HEK293 (cell line): ENCODE measurements around the gene HLX.

ENCODE experiments used
- CTCF ChIA-PET: fragments of 350-600 bp; formaldehyde crosslinking; extraction: SDS; loops from one replicate; lab custom pipeline; 2021; ENCODE audit warnings: antibody characterized with exemption; lab: Yijun Ruan, JAX
- POLR2A ChIA-PET: fragments of 300-600 bp; formaldehyde crosslinking; extraction: SDS; loops from one replicate; lab custom pipeline; 2020; ENCODE audit warnings: antibody characterized with exemption, inconsistent platforms; lab: Yijun Ruan, JAX
- H3K27ac ChIP-seq: fragments of 200-500 bp; sonication (Bioruptor generic); 2 replicates; pipeline ENCODE4 v1.5.1; 2014; ENCODE audit warnings: low read depth, low read length, control low read depth, inconsistent platforms; ENCODE audit errors: extremely low read depth
- H3K36me3 ChIP-seq, 2 experiments: fragments of 200-500 bp in 1 of 2; sonication (Bioruptor generic) in 1 of 2; 1 replicate in 1 of 2; 2 replicates in 1 of 2; pipeline ENCODE4 v1.5.1; 2014 to 2017; ENCODE audit warnings: inconsistent platforms in 2 of 2, low read length in 2 of 2; ENCODE audit not compliant: control insufficient read depth in 2 of 2, insufficient read depth in 1 of 2
- H3K4me1 ChIP-seq: fragments of 200-500 bp; sonication (Bioruptor generic); 2 replicates; pipeline ENCODE4 v1.5.1; 2014; ENCODE audit warnings: mild to moderate bottlenecking, low read length, inconsistent platforms; ENCODE audit not compliant: control insufficient read depth, insufficient read depth
- H3K4me3 ChIP-seq: 2 replicates; pipeline ENCODE4 v1.5.1; 2011; ENCODE audit warnings: low read depth, mild to moderate bottlenecking, control low read depth, low read length, moderate library complexity
- H3K9me3 ChIP-seq: fragments of 200-500 bp; sonication (Bioruptor generic); 2 replicates; pipeline ENCODE4 v1.5.1; 2014; ENCODE audit warnings: low read depth, low read length, inconsistent platforms; ENCODE audit not compliant: control insufficient read depth, insufficient read depth
- ZBTB20 ChIP-seq: fragments of 450-650 bp; formaldehyde crosslinking; IDR thresholded peaks from 2 replicates; pipeline ENCODE4 v1.5.1; 2016; ENCODE audit warnings: missing biosample characterization, missing genetic modification characterization
- ZBTB7A ChIP-seq: fragments of 450-650 bp; formaldehyde crosslinking; IDR thresholded peaks from 2 replicates; pipeline ENCODE4 v1.5.1; 2016; ENCODE audit warnings: low read depth, missing biosample characterization, missing genetic modification characterization
- ZNF10 ChIP-seq: fragments of 450-650 bp; formaldehyde crosslinking; IDR thresholded peaks from 2 replicates; pipeline ENCODE4 v1.5.1; 2017; ENCODE audit warnings: missing biosample characterization, missing genetic modification characterization
- ZNF121 ChIP-seq: fragments of 450-650 bp; formaldehyde crosslinking; IDR thresholded peaks from 2 replicates; pipeline ENCODE4 v1.5.1; 2016; ENCODE audit warnings: missing biosample characterization, missing genetic modification characterization
- ZNF221 ChIP-seq: fragments of 450-650 bp; formaldehyde crosslinking; IDR thresholded peaks from 2 replicates; pipeline ENCODE4 v1.5.1; 2017; ENCODE audit warnings: missing biosample characterization, missing genetic modification characterization, borderline replicate concordance
- ZNF266 ChIP-seq: fragments of 450-650 bp; formaldehyde crosslinking; IDR thresholded peaks from 2 replicates; pipeline ENCODE4 v1.5.1; 2016; ENCODE audit warnings: missing biosample characterization, missing genetic modification characterization, low read depth
- ZNF48 ChIP-seq: fragments of 450-650 bp; formaldehyde crosslinking; IDR thresholded peaks from 2 replicates; pipeline ENCODE4 v1.5.1; 2016; ENCODE audit warnings: missing biosample characterization, missing genetic modification characterization
- ZNF514 ChIP-seq: fragments of 450-650 bp; formaldehyde crosslinking; IDR thresholded peaks from 2 replicates; pipeline ENCODE4 v1.5.1; 2016; ENCODE audit warnings: missing biosample characterization, missing genetic modification characterization
- ZNF529 ChIP-seq: fragments of 450-650 bp; formaldehyde crosslinking; IDR thresholded peaks from 2 replicates; pipeline ENCODE4 v1.5.1; 2017; ENCODE audit warnings: missing genetic modification characterization, missing biosample characterization; ENCODE audit not compliant: insufficient replicate concordance
- ZNF692 ChIP-seq: fragments of 450-650 bp; formaldehyde crosslinking; IDR thresholded peaks from 2 replicates; pipeline ENCODE4 v1.5.1; 2016; ENCODE audit warnings: missing biosample characterization, missing genetic modification characterization
- ZNF747 ChIP-seq: fragments of 450-650 bp; formaldehyde crosslinking; IDR thresholded peaks from 2 replicates; pipeline ENCODE4 v1.5.1; 2016; ENCODE audit warnings: missing biosample characterization, missing genetic modification characterization
- ZNF768 ChIP-seq: fragments of 450-650 bp; formaldehyde crosslinking; IDR thresholded peaks from 2 replicates; pipeline ENCODE4 v1.5.1; 2018; ENCODE audit warnings: missing biosample characterization, mild to moderate bottlenecking, missing genetic modification characterization
- TF ChIP-seq, protein P1 (sequence below): fragments of 450-650 bp; IDR thresholded peaks from 2 replicates; pipeline ENCODE4 v1.5.1; 2018; ENCODE audit warnings: missing biosample characterization, missing genetic modification characterization
- TF ChIP-seq, protein P2 (sequence below): IDR thresholded peaks from 2 replicates; pipeline ENCODE4 v1.6.1; 2011; ENCODE audit warnings: mild to moderate bottlenecking, low read depth, low read length, borderline replicate concordance
- TF ChIP-seq, protein P3 (sequence below): fragments of 450-650 bp; formaldehyde crosslinking; IDR thresholded peaks from 2 replicates; pipeline ENCODE4 v1.5.1; 2016; ENCODE audit warnings: missing biosample characterization, missing genetic modification characterization, borderline replicate concordance

HLX gene

GRCh38 chr1:220900842-220901241 lies 21.6 kb downstream of the HLX start (continued):
- TF ChIP-seq ZNF692 (tag by site-specific recombination) (no peak), ZBTB7A (tag by site-specific recombination) (no peak), ZNF768 (tag by site-specific recombination) (no peak), ZNF514 (tag by site-specific recombination) (no peak)

- no peak overlapping the region for H3K27ac ChIP-seq
- no peaks in the 10 kb centered on the region; the same call in 1 of the 2 replicates for H3K4me1 ChIP-seq
- no peaks in the 10 kb centered on the region for H3K36me3 ChIP-seq
- H3K9me3 ChIP-seq, result no peaks in the 10 kb centered on the region
- CTCF ChIA-PET, result interaction anchor here (1.4 kb wide), 1 partner anchor 302 kb away, joined by 5 read pairs; no protein-coding TSS in a partner anchor
- H3K4me3 ChIP-seq, result no peak overlapping the region
- POLR2A ChIA-PET, result no interaction called here
- TF ChIP-seq ZNF48 (tag by site-specific recombination), result no peak
- TF ChIP-seq, protein P1, sequence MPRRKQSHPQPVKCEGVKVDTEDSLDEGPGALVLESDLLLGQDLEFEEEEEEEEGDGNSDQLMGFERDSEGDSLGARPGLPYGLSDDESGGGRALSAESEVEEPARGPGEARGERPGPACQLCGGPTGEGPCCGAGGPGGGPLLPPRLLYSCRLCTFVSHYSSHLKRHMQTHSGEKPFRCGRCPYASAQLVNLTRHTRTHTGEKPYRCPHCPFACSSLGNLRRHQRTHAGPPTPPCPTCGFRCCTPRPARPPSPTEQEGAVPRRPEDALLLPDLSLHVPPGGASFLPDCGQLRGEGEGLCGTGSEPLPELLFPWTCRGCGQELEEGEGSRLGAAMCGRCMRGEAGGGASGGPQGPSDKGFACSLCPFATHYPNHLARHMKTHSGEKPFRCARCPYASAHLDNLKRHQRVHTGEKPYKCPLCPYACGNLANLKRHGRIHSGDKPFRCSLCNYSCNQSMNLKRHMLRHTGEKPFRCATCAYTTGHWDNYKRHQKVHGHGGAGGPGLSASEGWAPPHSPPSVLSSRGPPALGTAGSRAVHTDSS (tag by site-specific recombination), result no peak
- TF ChIP-seq, protein P2, sequence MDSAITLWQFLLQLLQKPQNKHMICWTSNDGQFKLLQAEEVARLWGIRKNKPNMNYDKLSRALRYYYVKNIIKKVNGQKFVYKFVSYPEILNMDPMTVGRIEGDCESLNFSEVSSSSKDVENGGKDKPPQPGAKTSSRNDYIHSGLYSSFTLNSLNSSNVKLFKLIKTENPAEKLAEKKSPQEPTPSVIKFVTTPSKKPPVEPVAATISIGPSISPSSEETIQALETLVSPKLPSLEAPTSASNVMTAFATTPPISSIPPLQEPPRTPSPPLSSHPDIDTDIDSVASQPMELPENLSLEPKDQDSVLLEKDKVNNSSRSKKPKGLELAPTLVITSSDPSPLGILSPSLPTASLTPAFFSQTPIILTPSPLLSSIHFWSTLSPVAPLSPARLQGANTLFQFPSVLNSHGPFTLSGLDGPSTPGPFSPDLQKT, result no peak
- no peak for TF ChIP-seq ZNF221 (tag by site-specific recombination)
- TF ChIP-seq ZNF121 (tag by site-specific recombination), result no peak
- TF ChIP-seq, protein P3, sequence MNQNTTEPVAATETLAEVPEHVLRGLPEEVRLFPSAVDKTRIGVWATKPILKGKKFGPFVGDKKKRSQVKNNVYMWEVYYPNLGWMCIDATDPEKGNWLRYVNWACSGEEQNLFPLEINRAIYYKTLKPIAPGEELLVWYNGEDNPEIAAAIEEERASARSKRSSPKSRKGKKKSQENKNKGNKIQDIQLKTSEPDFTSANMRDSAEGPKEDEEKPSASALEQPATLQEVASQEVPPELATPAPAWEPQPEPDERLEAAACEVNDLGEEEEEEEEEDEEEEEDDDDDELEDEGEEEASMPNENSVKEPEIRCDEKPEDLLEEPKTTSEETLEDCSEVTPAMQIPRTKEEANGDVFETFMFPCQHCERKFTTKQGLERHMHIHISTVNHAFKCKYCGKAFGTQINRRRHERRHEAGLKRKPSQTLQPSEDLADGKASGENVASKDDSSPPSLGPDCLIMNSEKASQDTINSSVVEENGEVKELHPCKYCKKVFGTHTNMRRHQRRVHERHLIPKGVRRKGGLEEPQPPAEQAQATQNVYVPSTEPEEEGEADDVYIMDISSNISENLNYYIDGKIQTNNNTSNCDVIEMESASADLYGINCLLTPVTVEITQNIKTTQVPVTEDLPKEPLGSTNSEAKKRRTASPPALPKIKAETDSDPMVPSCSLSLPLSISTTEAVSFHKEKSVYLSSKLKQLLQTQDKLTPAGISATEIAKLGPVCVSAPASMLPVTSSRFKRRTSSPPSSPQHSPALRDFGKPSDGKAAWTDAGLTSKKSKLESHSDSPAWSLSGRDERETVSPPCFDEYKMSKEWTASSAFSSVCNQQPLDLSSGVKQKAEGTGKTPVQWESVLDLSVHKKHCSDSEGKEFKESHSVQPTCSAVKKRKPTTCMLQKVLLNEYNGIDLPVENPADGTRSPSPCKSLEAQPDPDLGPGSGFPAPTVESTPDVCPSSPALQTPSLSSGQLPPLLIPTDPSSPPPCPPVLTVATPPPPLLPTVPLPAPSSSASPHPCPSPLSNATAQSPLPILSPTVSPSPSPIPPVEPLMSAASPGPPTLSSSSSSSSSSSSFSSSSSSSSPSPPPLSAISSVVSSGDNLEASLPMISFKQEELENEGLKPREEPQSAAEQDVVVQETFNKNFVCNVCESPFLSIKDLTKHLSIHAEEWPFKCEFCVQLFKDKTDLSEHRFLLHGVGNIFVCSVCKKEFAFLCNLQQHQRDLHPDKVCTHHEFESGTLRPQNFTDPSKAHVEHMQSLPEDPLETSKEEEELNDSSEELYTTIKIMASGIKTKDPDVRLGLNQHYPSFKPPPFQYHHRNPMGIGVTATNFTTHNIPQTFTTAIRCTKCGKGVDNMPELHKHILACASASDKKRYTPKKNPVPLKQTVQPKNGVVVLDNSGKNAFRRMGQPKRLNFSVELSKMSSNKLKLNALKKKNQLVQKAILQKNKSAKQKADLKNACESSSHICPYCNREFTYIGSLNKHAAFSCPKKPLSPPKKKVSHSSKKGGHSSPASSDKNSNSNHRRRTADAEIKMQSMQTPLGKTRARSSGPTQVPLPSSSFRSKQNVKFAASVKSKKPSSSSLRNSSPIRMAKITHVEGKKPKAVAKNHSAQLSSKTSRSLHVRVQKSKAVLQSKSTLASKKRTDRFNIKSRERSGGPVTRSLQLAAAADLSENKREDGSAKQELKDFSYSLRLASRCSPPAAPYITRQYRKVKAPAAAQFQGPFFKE (tag by site-specific recombination), result no peak
- TF ChIP-seq ZNF529 (tag by site-specific recombination), result no peak
- no peak for TF ChIP-seq ZBTB20
- no peak for TF ChIP-seq ZNF747 (tag by site-specific recombination)
- no peak for TF ChIP-seq ZNF10 (tag by site-specific recombination)
- TF ChIP-seq ZNF266 (tag by site-specific recombination), result no peak
These were observed 22.6 kb downstream of the HLX start for GRCh38 chr1:220901881-220902280.
